ENCODE data around the gene PTN.

PTN gene, protein sequence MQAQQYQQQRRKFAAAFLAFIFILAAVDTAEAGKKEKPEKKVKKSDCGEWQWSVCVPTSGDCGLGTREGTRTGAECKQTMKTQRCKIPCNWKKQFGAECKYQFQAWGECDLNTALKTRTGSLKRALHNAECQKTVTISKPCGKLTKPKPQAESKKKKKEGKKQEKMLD

DNA sequence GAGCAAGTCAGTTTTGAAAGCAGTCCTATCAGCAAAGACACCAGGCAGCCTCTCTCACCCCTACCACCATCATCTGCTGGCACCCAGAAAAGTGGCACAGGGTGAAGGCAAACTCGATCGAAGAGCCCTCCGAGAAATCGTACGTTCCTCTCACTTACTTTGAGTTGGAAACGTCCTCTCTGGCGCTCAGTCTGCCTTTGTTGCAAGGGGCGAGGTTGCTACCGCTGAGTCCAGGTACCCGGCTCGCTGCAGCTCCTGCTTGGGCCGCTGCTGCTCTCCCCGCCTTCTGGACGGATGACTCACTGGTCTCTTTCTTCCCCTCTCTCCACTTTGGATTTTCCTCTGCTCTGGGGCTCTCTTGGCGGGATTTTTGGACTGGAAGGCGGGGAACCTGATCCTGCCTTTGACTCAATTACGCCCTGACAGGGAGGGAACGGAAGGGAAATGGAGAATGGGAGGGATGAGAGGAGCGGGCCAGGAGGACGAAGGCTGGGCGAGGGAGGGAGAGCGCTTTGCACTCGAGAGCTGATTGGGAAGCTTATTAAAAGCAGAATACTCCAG is at the start of gene PTN:
Gene PTN (minus strand): TSS at position 453 of the 561 bp plus-strand sequence. CDS start 88,760 bp downstream, outside the sequence.
- peak within 1 kb of the TSS; percentile 70 for H3K4me3 ChIP-seq (ENCODE audit: low read depth, low read length)

DNA sequence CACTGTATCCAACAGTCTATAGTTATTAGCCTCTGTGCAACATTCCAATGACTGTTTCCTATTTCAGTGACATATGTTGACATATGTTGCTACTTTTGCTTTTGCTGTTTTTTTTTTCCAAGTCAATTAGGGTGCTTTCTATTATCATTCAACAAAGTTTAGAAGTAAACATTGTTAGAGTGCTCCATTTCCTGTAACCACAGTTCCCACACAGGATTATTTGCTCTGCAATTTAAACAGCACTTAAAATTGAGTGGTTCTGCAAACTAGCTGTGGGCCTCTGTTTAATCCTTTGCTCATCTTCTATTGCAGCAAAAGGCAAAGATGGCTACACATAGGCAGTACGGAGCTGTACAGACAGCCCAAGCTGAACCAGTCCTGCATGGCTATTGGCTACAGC is 46.5 kb upstream of the PTN start:
- no peak for TF ChIP-seq CTCF (IDR thresholded peaks at IDR 0.05; ENCODE audit: low read depth, low read length)

More for the DNA sequence above, at the start of gene PTN:
- no peak for TF ChIP-seq CTCF (IDR thresholded peaks at IDR 0.05; ENCODE audit: low read depth, low read length)

GRCh38 chr7:137388916-137389315 is 45.4 kb upstream of the PTN start:
- TF ChIP-seq CTCF (IDR thresholded peaks at IDR 0.05; ENCODE audit: low read depth, low read length), result no peak
- H3K4me3 ChIP-seq (ENCODE audit: low read depth, low read length), result no peak overlapping the region

More for the DNA sequence above, 46.5 kb upstream of the PTN start:
- no peak overlapping the region for H3K4me3 ChIP-seq (ENCODE audit: low read depth, low read length)

- TF ChIP-seq CTCF (IDR thresholded peaks at IDR 0.05; ENCODE audit: low read depth, low read length), result no peak
- no peak overlapping the region for H3K4me3 ChIP-seq (ENCODE audit: low read depth, low read length)
Observed at GRCh38 chr7:137386966-137387365, 43.4 kb upstream of the PTN start.

DNA sequence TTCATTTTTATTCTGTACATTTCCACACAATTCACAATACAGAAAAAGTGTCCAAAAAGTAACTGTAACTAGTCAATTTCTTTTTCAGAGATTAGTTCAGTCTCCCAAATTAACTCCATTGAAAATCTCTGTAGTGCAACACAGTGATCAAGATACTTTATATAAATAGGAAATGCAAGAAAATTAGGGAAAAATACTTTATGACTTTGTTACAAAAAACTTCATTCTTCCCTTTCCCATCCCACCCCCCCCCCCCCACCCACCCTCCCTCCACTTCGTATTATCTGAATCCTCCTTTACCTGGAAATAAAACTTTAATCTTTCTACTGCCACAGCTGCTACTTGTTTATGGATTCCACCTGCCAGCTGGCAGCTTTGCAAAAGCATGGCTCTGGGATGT is 37.5 kb upstream of the PTN start:
- no peak overlapping the region for H3K4me3 ChIP-seq (ENCODE audit: low read depth, low read length)
- TF ChIP-seq CTCF (IDR thresholded peaks at IDR 0.05; ENCODE audit: low read depth, low read length), result no peak

- TF ChIP-seq CTCF (IDR thresholded peaks at IDR 0.05; ENCODE audit: low read depth, low read length), result no peak
- no peak overlapping the region for H3K4me3 ChIP-seq (ENCODE audit: low read depth, low read length)
Observed at GRCh38 chr7:137373507-137373906, 30.0 kb upstream of the PTN start.

GRCh38 chr7:137371616-137372015 is 28.1 kb upstream of the PTN start:
- H3K4me3 ChIP-seq (ENCODE audit: low read depth, low read length), result no peak overlapping the region
- no peak for TF ChIP-seq CTCF (IDR thresholded peaks at IDR 0.05; ENCODE audit: low read depth, low read length)

Measured in WI38 (cell line).